ENCODE data around the gene BAZ1A. TPM values are rescaled to one million over a fixed set of nuclear protein-coding genes. Genes with fewer than 3 reads are reported as not detected.
A peak's percentile ranks its signal among the peaks of the same experiment; 100 is the strongest.

The BAZ1A gene
- total RNA-seq, 1 experiment from 2014 or later, result 24.2 TPM

DNA sequence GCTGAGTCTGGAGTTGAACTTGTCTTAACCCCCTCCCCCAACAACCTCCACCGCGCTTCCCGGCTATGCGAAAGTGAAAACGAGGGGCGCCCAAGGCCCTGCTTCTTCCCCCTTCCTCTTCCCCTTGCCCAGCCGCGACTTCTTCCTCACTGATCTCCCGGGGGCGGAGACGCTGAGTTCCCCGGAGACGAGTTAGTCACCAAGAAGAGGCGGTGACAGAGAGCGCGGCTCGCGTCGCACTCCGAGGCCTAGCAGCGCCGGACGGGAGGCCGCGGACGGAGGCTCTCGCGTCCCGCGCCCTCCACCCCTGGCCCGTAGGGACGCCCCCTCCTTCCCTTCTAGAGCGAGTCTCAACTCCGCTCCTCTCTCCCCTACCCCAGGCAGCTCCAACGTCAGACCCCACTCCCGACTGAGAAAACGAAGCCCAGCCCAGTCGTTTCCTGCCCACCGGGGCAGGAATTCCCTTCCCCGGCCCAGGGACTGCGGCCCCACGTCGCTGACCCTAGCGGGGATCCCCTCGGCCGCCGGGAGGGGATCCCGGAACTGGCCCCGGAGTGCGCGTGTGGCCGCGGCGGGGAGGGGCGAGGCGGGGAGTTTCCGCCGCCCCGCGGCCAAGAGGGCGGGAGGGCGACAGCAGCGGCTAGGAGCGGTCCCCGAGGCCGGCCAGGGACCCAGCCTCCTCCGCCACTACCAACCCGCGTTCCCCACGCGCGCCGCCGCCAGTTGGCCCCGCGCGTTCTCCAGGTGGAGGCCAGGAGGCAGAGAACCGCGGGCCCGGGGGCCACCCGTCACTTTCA is 1.4 kb downstream of the BAZ1A start (continued):
- TF ChIP-seq, protein P1, sequence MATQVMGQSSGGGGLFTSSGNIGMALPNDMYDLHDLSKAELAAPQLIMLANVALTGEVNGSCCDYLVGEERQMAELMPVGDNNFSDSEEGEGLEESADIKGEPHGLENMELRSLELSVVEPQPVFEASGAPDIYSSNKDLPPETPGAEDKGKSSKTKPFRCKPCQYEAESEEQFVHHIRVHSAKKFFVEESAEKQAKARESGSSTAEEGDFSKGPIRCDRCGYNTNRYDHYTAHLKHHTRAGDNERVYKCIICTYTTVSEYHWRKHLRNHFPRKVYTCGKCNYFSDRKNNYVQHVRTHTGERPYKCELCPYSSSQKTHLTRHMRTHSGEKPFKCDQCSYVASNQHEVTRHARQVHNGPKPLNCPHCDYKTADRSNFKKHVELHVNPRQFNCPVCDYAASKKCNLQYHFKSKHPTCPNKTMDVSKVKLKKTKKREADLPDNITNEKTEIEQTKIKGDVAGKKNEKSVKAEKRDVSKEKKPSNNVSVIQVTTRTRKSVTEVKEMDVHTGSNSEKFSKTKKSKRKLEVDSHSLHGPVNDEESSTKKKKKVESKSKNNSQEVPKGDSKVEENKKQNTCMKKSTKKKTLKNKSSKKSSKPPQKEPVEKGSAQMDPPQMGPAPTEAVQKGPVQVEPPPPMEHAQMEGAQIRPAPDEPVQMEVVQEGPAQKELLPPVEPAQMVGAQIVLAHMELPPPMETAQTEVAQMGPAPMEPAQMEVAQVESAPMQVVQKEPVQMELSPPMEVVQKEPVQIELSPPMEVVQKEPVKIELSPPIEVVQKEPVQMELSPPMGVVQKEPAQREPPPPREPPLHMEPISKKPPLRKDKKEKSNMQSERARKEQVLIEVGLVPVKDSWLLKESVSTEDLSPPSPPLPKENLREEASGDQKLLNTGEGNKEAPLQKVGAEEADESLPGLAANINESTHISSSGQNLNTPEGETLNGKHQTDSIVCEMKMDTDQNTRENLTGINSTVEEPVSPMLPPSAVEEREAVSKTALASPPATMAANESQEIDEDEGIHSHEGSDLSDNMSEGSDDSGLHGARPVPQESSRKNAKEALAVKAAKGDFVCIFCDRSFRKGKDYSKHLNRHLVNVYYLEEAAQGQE (IDR thresholded peaks at IDR 0.05; ENCODE audit: low read depth), result no peak
- no peak for TF ChIP-seq ZNF274 (IDR thresholded peaks at IDR 0.05; ENCODE audit: low read depth, low read length)
- no peak for TF ChIP-seq EZH2 (IDR thresholded peaks at IDR 0.05)
- peak; percentile 58 for TF ChIP-seq POLR2A (IDR thresholded peaks at IDR 0.05; ENCODE audit: borderline replicate concordance, extremely low read depth, insufficient read depth, insufficient read length)
- TF ChIP-seq CEBPB (IDR thresholded peaks at IDR 0.05; ENCODE audit: low read depth), result no peak
- TF ChIP-seq JUND (IDR thresholded peaks at IDR 0.05), result 0 out of 2 replicates have a peak, but pooled peaks have one; percentile 6
- no peak for TF ChIP-seq SP1 (IDR thresholded peaks at IDR 0.05; ENCODE audit: low read depth)
- TF ChIP-seq ZFX (IDR thresholded peaks at IDR 0.05), result peak; percentile 95
- TF ChIP-seq CBX3 (IDR thresholded peaks at IDR 0.05; ENCODE audit: low read depth), result 0 out of 2 replicates have a peak, but pooled peaks have one; percentile 37

DNA sequence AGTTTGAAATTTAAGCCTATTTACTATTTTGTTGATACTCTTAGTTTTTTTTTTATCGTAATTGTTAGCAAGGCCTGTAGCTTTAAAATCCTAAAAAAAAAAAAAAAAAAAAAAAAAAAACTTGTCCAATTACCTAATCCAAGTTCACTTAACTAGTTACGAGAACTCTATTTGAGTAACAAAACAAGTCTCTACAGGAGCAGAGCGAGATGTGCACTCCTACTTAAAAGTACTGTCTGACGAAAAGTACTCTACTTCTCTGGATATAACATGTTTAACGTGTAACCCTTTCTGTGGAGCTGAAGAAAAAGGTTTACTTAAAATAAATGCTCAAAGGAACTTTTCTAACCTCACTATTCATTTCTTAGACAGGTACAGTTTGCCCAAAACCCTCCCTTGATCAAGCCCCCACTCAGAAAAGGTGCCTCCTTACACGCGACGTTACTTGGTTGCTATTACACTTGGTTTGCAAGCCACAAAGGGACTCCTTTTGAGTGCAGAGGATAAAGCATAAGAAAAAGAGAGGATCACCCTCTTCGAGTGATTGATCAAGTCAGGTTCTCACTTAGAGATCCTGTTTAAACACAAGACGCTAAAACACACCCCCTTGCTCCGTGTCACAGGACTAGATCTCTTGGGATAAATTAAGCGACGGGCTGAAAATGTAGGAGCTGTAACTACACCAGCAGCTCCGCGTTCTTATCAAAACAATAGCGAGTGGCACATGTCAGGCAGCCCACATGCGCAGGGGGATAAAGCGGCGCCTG is 2.2 kb downstream of the BAZ1A start:
- peak overlapping the region; percentile 54 to 91 for H3K4me3 ChIP-seq (replicated peaks in 1 of 2; ENCODE audit: low read depth in 1 of 2, low read length in 2 of 2)
- no peaks in the 10 kb centered on the region for H3K27me3 ChIP-seq (ENCODE audit: insufficient read depth, low read length)
- intact Hi-C loops (cut with micrococcal nuclease), result loop anchor here (10.0 kb wide), 1 partner anchor 198 kb away; no protein-coding TSS in a partner anchor
- no TSS peak for BruUV-seq (replicated peaks)
- H4K20me1 ChIP-seq (ENCODE audit: insufficient read depth), result no peaks in the 10 kb centered on the region
- TF ChIP-seq, protein P2, sequence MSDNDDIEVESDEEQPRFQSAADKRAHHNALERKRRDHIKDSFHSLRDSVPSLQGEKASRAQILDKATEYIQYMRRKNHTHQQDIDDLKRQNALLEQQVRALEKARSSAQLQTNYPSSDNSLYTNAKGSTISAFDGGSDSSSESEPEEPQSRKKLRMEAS (IDR thresholded peaks at IDR 0.05), result peak; percentile 80
- no peak for TF ChIP-seq POLR2A (IDR thresholded peaks at IDR 0.05; ENCODE audit: borderline replicate concordance, extremely low read depth, insufficient read depth, insufficient read length)
- peaks cover 11 to 15% of the 10 kb centered on the region in 2 experiments; a peak in 3 of 4 replicates for H3K4me1 ChIP-seq (ENCODE audit: control insufficient read depth in 1 of 2, insufficient read depth in 2 of 2, low read length in 2 of 2)
- ChIA-PET POLR2A (interaction anchor here (0.7 kb wide), 1 partner anchor 12 kb away, joined by 3 read pairs; no protein-coding TSS in a partner anchor), CTCF (no interaction called here), RAD21 (ENCODE audit: low non-redundant PET in 1 of 2, low total read pairs in 2 of 2, uncharacterized antibody in 2 of 2, unreplicated experiment in 2 of 2) (no interaction called here)
- peak overlapping the region; percentile 99 for H3K27ac ChIP-seq (ENCODE audit: low read depth, low read length)
- no peaks in the 10 kb centered on the region for H3K9me2 ChIP-seq (ENCODE audit: insufficient read depth)
- H3K4me2 ChIP-seq (ENCODE audit: low read length), result peak overlapping the region; percentile 83
- H3K36me3 ChIP-seq (ENCODE audit: control insufficient read depth in 1 of 2, insufficient read depth in 2 of 2, low read length in 2 of 2), result no peaks in the 10 kb centered on the region; a peak in 1 of 4 replicates
- no peaks in the 10 kb centered on the region for H3K9me3 ChIP-seq (ENCODE audit: control insufficient read depth in 1 of 2, insufficient read depth in 1 of 2, low read depth in 1 of 2, low read length in 2 of 2)
- H3K79me2 ChIP-seq (ENCODE audit: insufficient read depth, low read length), result peaks cover 68% of the 10 kb centered on the region
- H2AFZ ChIP-seq (ENCODE audit: low read depth, low read length, poor library complexity, severe bottlenecking), result no peak overlapping the region
- peak overlapping the region; percentile 92 for H3K9ac ChIP-seq (ENCODE audit: low read length)
- ATAC-seq (no peak; the same call in 1 of the 2 replicates), DNase-seq (ENCODE audit: low read depth, low spot score) (no peak)

All from HCT116 (cell line).